MCF 10A (cell line): ENCODE results near the gene MRM3. TPM values are rescaled to one million over a fixed set of nuclear protein-coding genes. Genes with fewer than 3 reads are reported as not detected.

Source experiments
- BruUV-seq: library from RNA; stranded (reverse); fragments of 400-500 nt; replicated peaks from 2 replicates; lab custom pipeline; 2021; lab: Mats Ljungman, UMichigan
- CTCF ChIA-PET: fragments of 300-600 bp; sonication (Branson Sonifier 250); formaldehyde crosslinking; extraction: SDS; loops from one replicate; lab custom pipeline; 2021; ENCODE audit warnings: antibody characterized with exemption, inconsistent platforms; lab: Yijun Ruan, JAX
- POLR2A ChIA-PET: fragments of 300-600, 350-650 bp; sonication (Branson Sonifier 250); formaldehyde crosslinking; extraction: SDS; loops from one replicate; lab custom pipeline; 2020; ENCODE audit warnings: antibody characterized with exemption, inconsistent platforms; lab: Yijun Ruan, JAX
- DNase-seq: peaks from one replicate; pipeline ENCODE4 v3.0.0-alpha.2; 2018; ENCODE audit not compliant: unreplicated experiment
- H3K27ac Mint-ChIP-seq: one replicate; pipeline ENCODE4 v1.8.0; 2022; ENCODE audit warnings: mild to moderate bottlenecking, low read depth, mixed read lengths; ENCODE audit not compliant: unreplicated experiment
- H3K27me3 Mint-ChIP-seq: one replicate; pipeline ENCODE4 v1.8.0; 2022; ENCODE audit warnings: mixed read lengths; ENCODE audit not compliant: insufficient read depth, unreplicated experiment
- H3K36me3 Mint-ChIP-seq: one replicate; pipeline ENCODE4 v1.8.0; 2022; ENCODE audit warnings: mild to moderate bottlenecking, moderate library complexity, mixed read lengths; ENCODE audit not compliant: insufficient read depth, unreplicated experiment
- H3K4me1 Mint-ChIP-seq: one replicate; pipeline ENCODE4 v1.8.0; 2022; ENCODE audit warnings: mixed read lengths; ENCODE audit not compliant: insufficient read depth, unreplicated experiment
- H3K4me3 Mint-ChIP-seq: one replicate; pipeline ENCODE4 v1.8.0; 2022; ENCODE audit warnings: mild to moderate bottlenecking, moderate library complexity, mixed read lengths; ENCODE audit not compliant: unreplicated experiment
- H3K9me3 Mint-ChIP-seq: one replicate; pipeline ENCODE4 v1.8.0; 2022; ENCODE audit warnings: mixed read lengths; ENCODE audit not compliant: unreplicated experiment
- intact Hi-C: fragments of 100-400 bp; cut with micrococcal nuclease; formaldehyde crosslinking; loops from 2 replicates; pipeline ENCODE4 v1.14.1; 2022
- total RNA-seq: library from RNA; stranded (reverse); gene quantifications from 2 replicates; pipeline ENCODE4 v1.2.3, GENCODE V29; 2022
- TF ChIP-seq, protein P1 (sequence below): fragments of 200-600 bp; IDR thresholded peaks from one replicate; pipeline ENCODE4 v1.8.0; 2022; ENCODE audit warnings: antibody characterized with exemption, mild to moderate bottlenecking; ENCODE audit not compliant: unreplicated experiment

Gene MRM3
- total RNA-seq, 1 experiment from 2014 or later = 25.1 TPM

DNA sequence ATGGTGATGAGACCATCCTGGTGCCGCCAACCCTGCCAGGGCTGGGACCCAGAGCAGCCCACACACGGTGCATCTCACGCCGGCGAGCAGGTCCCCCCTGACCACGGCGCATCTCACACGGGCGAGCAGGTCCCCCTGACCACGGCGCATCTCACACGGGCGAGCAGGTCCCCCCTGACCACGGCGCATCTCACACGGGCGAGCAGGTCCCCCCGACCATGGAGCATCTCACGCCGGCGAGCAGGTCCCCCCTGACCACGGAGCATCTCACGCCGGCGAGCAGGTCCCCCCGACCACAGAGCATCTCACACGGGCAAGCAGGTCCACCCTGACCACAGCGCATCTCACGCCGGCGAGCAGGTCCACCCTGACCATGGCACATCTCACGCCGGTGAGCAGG lies 59.2 kb downstream of the MRM3 start:
- H3K27ac Mint-ChIP-seq = no peak overlapping the region
- BruUV-seq = no TSS peak
- intact Hi-C loops = no loop called here
- POLR2A ChIA-PET = no interaction called here
- peaks cover 5% of the 10 kb centered on the region for H3K36me3 Mint-ChIP-seq
- H3K4me3 Mint-ChIP-seq = no peak overlapping the region
- CTCF ChIA-PET = no interaction called here
- H3K9me3 Mint-ChIP-seq = no peaks in the 10 kb centered on the region
- no peaks in the 10 kb centered on the region for H3K4me1 Mint-ChIP-seq
- TF ChIP-seq, protein P1, sequence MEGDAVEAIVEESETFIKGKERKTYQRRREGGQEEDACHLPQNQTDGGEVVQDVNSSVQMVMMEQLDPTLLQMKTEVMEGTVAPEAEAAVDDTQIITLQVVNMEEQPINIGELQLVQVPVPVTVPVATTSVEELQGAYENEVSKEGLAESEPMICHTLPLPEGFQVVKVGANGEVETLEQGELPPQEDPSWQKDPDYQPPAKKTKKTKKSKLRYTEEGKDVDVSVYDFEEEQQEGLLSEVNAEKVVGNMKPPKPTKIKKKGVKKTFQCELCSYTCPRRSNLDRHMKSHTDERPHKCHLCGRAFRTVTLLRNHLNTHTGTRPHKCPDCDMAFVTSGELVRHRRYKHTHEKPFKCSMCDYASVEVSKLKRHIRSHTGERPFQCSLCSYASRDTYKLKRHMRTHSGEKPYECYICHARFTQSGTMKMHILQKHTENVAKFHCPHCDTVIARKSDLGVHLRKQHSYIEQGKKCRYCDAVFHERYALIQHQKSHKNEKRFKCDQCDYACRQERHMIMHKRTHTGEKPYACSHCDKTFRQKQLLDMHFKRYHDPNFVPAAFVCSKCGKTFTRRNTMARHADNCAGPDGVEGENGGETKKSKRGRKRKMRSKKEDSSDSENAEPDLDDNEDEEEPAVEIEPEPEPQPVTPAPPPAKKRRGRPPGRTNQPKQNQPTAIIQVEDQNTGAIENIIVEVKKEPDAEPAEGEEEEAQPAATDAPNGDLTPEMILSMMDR = no peak
- no peak for DNase-seq
- H3K27me3 Mint-ChIP-seq = no peaks in the 10 kb centered on the region

Other genes with a start within 250 kb of the MRM3 start
- 43.5 and 55.0 TPM in 2 replicates for gene VPS53, start 67.5 kb upstream of the MRM3 start, total RNA-seq
- gene TLCD3A, start 49.8 kb upstream of the MRM3 start, total RNA-seq = 28.4 and 31.6 TPM in 2 replicates
- 19.5 and 24.1 TPM in 2 replicates for gene GEMIN4, start 30.1 kb upstream of the MRM3 start, total RNA-seq
- 59.0 and 62.6 TPM in 2 replicates for gene GLOD4, start 73 bp upstream of the MRM3 start, total RNA-seq
- 36.8 and 57.3 TPM in 2 replicates for gene NXN, start 197.4 kb downstream of the MRM3 start, total RNA-seq
- 16.6 and 18.5 TPM in 2 replicates for gene TIMM22, start 214.8 kb downstream of the MRM3 start, total RNA-seq